HG03439 (cell line): ENCODE data around the gene ZCCHC7.
"Not testable (repeated sequence)": the region's sequence is repeated elsewhere in the genome, so short reads cannot be mapped to it uniquely, and the experiment has no call there.

Source experiments
- ATAC-seq: cut with Tn5 transposase; IDR thresholded peaks from one replicate; pipeline ENCODE4 v1.9.1; 2021; ENCODE audit warnings: mild to moderate bottlenecking, moderate library complexity; ENCODE audit not compliant: unreplicated experiment

The ZCCHC7 gene

GRCh38 chr9:37395229-37395628, 274.9 kb downstream of the ZCCHC7 start:
- ATAC-seq = no peak

- no peak for ATAC-seq
Measured at GRCh38 chr9:37395663-37396062, 275.3 kb downstream of the ZCCHC7 start.

GRCh38 chr9:37397948-37398347, 277.6 kb downstream of the ZCCHC7 start:
- not testable (repeated sequence) for ATAC-seq

GRCh38 chr9:37398464-37399025, 278.2 kb downstream of the ZCCHC7 start:
- no peak for ATAC-seq

GRCh38 chr9:37399336-37399735, 279.0 kb downstream of the ZCCHC7 start:
- ATAC-seq = no peak

GRCh38 chr9:37404590-37404989, 284.2 kb downstream of the ZCCHC7 start:
- ATAC-seq = no peak

GRCh38 chr9:37405350-37405749, 285.0 kb downstream of the ZCCHC7 start:
- no peak for ATAC-seq

GRCh38 chr9:37405764-37406380, 285.5 kb downstream of the ZCCHC7 start:
- no peak for ATAC-seq

- ATAC-seq = no peak
Measured at GRCh38 chr9:37406603-37407401, 286.4 kb downstream of the ZCCHC7 start.

GRCh38 chr9:37407468-37407867, 287.1 kb downstream of the ZCCHC7 start:
- no peak for ATAC-seq
